ENCODE measurements around the gene SMIM44. TPM values are rescaled to one million over a fixed set of nuclear protein-coding genes. Genes with fewer than 3 reads are reported as not detected.

SMIM44 gene
- polyA plus RNA-seq, 1 donor (not counting 4 experiments of a cell fraction or from before 2014, with no cell fraction given) = not detected

DNA sequence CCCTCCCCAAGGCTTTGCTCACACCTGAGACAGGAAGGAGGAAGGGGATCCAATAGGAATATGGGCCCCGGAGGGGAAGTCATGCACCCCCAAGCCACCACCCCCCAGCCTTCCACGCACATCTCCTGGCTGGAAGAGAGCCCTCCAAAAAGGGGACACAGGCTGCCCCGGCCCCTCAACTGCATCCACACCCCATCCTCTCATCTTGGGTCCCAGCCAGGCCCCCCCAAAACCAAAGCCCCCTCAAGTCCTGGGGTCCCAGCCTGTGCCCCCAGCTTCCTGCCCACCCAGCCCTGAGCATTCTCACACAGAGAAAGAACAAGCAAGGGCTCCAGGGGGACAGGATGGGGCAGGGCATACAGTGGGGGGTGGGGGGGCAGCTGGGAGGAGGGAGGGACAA is 15.0 kb downstream of the SMIM44 start:
- Histone ChIP-seq H3K27ac (ENCODE audit: control insufficient read depth, insufficient read depth, low read length) (no peak overlapping the region), H3K79me2 (ENCODE audit: control insufficient read depth, insufficient read depth, low read length) (no peaks in the 10 kb centered on the region)
- dilution Hi-C loops (cut with MboI; ENCODE audit: extremely low pct_ligation_motif_present, low sequenced_read_pairs) = no loop called here

DNA sequence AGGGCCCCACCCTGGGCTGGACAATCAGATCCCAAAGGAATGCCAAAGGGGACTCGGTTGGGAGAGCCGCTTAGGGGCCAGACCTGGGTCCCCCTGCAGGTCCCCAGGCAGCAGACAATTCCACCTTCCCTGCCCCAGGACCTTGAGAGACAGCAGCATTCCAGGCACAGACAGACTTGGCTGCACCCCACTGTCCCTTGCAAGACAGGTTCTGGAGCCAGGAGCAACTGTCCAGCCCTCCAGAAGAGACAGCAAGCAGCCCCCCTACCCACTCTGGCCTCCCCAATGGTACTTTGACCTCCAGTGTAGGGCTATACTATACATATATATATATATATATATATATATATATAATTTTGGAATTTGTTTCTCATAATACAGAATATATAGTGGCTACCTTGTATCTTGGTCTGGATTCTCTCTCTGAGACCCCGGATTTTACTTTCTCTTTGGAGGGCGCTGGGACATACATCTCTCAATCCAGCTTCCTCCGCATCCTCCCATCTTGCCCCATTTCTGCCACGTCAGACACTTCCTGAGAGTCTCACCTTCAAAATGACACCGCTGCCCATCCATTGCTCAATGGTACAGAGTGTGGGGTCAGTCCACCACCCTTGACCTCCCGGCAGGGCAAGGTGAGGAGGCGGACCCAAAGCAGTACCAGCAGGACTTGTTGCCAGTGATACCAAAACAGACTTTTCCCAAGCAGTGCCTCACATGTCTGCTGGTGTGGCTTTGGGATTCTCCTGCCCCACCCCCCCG is 15.6 kb downstream of the SMIM44 start:
- Histone ChIP-seq H3K4me3 (ENCODE audit: control insufficient read depth in 2 of 3, extremely low read depth in 1 of 3, insufficient read depth in 2 of 3, low read depth in 1 of 3, low read length in 3 of 3) (no peak overlapping the region), H3K9ac (ENCODE audit: control insufficient read depth, extremely low read depth, insufficient read depth, low read length) (no peak overlapping the region), H2AFZ (ENCODE audit: control insufficient read depth, low read length) (no peak overlapping the region), H3K4me1 (ENCODE audit: control insufficient read depth, extremely low read depth, insufficient read depth, low read length) (no peaks in the 10 kb centered on the region), H3K36me3 (ENCODE audit: control insufficient read depth in 2 of 2, extremely low read depth in 1 of 2, insufficient read depth in 2 of 2, low read length in 2 of 2) (no peaks in the 10 kb centered on the region), H3K9me1 (ENCODE audit: control insufficient read depth, extremely low read depth, insufficient read depth, low read length) (no peaks in the 10 kb centered on the region), H3K9me3 (ENCODE audit: control insufficient read depth, low read depth, low read length) (peaks cover 2% of the 10 kb centered on the region), H3K27me3 (ENCODE audit: control insufficient read depth, extremely low read depth, insufficient read depth, low read length) (peaks cover 5% of the 10 kb centered on the region), H3K27ac (ENCODE audit: control insufficient read depth, insufficient read depth, low read length) (no peak overlapping the region), H3K79me2 (ENCODE audit: control insufficient read depth, insufficient read depth, low read length) (no peaks in the 10 kb centered on the region), H3K4me2 (ENCODE audit: control insufficient read depth, extremely low read depth, insufficient read depth, low read depth, low read length) (no peak overlapping the region), H4K20me1 (ENCODE audit: control insufficient read depth, extremely low read depth, insufficient read depth, low read length) (peaks cover 3% of the 10 kb centered on the region)
- FAIRE-seq (no peak), DNase-seq (ENCODE audit: low read depth, low spot score) (no peak)
- TF ChIP-seq CTCF (optimal IDR thresholded peaks at IDR 0.05 in 1 of 3, IDR thresholded peaks at IDR 0.05 in 1 of 3, conservative IDR thresholded peaks at IDR 0.05 in 1 of 3; ENCODE audit: extremely low read depth in 1 of 3, insufficient read depth in 2 of 3, low read length in 3 of 3) = no peak
- no peak for TF ChIP-seq EZH2 (IDR thresholded peaks at IDR 0.05; ENCODE audit: low read length)
- dilution Hi-C loops (cut with MboI; ENCODE audit: extremely low pct_ligation_motif_present, low sequenced_read_pairs) = no loop called here

More for the DNA sequence above, 15.0 kb downstream of the SMIM44 start:
- no peak for DNase-seq (ENCODE audit: low read depth, low spot score)
- no peaks in the 10 kb centered on the region for H3K4me1 ChIP-seq (ENCODE audit: control insufficient read depth, extremely low read depth, insufficient read depth, low read length)
- FAIRE-seq = no peak
- peaks cover 2% of the 10 kb centered on the region for H3K9me3 ChIP-seq (ENCODE audit: control insufficient read depth, low read depth, low read length)
- no peak overlapping the region for H3K9ac ChIP-seq (ENCODE audit: control insufficient read depth, extremely low read depth, insufficient read depth, low read length)
- peaks cover 3% of the 10 kb centered on the region for H4K20me1 ChIP-seq (ENCODE audit: control insufficient read depth, extremely low read depth, insufficient read depth, low read length)
- no peaks in the 10 kb centered on the region for H3K9me1 ChIP-seq (ENCODE audit: control insufficient read depth, extremely low read depth, insufficient read depth, low read length)
- no peak for TF ChIP-seq EZH2 (IDR thresholded peaks at IDR 0.05; ENCODE audit: low read length)
- no peak for TF ChIP-seq CTCF (optimal IDR thresholded peaks at IDR 0.05 in 1 of 3, IDR thresholded peaks at IDR 0.05 in 1 of 3, conservative IDR thresholded peaks at IDR 0.05 in 1 of 3; ENCODE audit: extremely low read depth in 1 of 3, insufficient read depth in 2 of 3, low read length in 3 of 3)
- H3K27me3 ChIP-seq (ENCODE audit: control insufficient read depth, extremely low read depth, insufficient read depth, low read length) = peaks cover 5% of the 10 kb centered on the region
- no peak overlapping the region for H3K4me3 ChIP-seq (ENCODE audit: control insufficient read depth in 2 of 3, extremely low read depth in 1 of 3, insufficient read depth in 2 of 3, low read depth in 1 of 3, low read length in 3 of 3)
- H3K36me3 ChIP-seq (ENCODE audit: control insufficient read depth in 2 of 2, extremely low read depth in 1 of 2, insufficient read depth in 2 of 2, low read length in 2 of 2) = no peaks in the 10 kb centered on the region
- H2AFZ ChIP-seq (ENCODE audit: control insufficient read depth, low read length) = no peak overlapping the region
- no peak overlapping the region for H3K4me2 ChIP-seq (ENCODE audit: control insufficient read depth, extremely low read depth, insufficient read depth, low read depth, low read length)
